ENCODE data around the gene SLC4A2. TPM values are rescaled to one million over a fixed set of nuclear protein-coding genes. Genes with fewer than 3 reads are reported as not detected.

Gene SLC4A2
- total RNA-seq, 1 donor from 2014 or later, result 182 TPM

- Histone ChIP-seq H3K9me3 (no peaks in the 10 kb centered on the region), H3K27me3 (ENCODE audit: low read depth) (peaks cover 14% of the 10 kb centered on the region), H3K4me3 (no peak overlapping the region), H3K4me1 (peaks cover 13% of the 10 kb centered on the region), H3K27ac (no peak overlapping the region), H3K36me3 (peaks cover 16% of the 10 kb centered on the region)
- ATAC-seq (no peak), DNase-seq (no peak)
- TF ChIP-seq CTCF (IDR thresholded peaks at IDR 0.05), result no peak
- intact Hi-C loops (cut with DNase I), result no loop called here
Observed at GRCh38 chr7:151048911-151049463, 10.4 kb upstream of the SLC4A2 start.

GRCh38 chr7:151051108-151051507 lies 8.3 kb upstream of the SLC4A2 start:
- intact Hi-C loops (cut with DNase I), result no loop called here
- ATAC-seq, result peak; percentile 65 to 69
- no peak overlapping the region for H3K4me3 ChIP-seq
- no peak for TF ChIP-seq CTCF (IDR thresholded peaks at IDR 0.05)
- peak; percentile 72 for DNase-seq
- peaks cover 14% of the 10 kb centered on the region for H3K27me3 ChIP-seq (ENCODE audit: low read depth)
- no peak overlapping the region for H3K27ac ChIP-seq
- peaks cover 13% of the 10 kb centered on the region for H3K4me1 ChIP-seq
- no peaks in the 10 kb centered on the region for H3K36me3 ChIP-seq
- H3K9me3 ChIP-seq, result no peaks in the 10 kb centered on the region

GRCh38 chr7:151053096-151053495 lies 6.3 kb upstream of the SLC4A2 start:
- Histone ChIP-seq H3K4me1 (peaks cover 22% of the 10 kb centered on the region), H3K27me3 (ENCODE audit: low read depth) (peaks cover 14% of the 10 kb centered on the region), H3K4me3 (no peak overlapping the region), H3K36me3 (no peaks in the 10 kb centered on the region), H3K9me3 (no peaks in the 10 kb centered on the region), H3K27ac (no peak overlapping the region)
- no peak for TF ChIP-seq CTCF (IDR thresholded peaks at IDR 0.05)
- no peak for DNase-seq
- no peak for ATAC-seq
- intact Hi-C loops (cut with DNase I), result no loop called here

GRCh38 chr7:151053751-151054150 lies 5.6 kb upstream of the SLC4A2 start:
- H3K9me3 ChIP-seq, result no peaks in the 10 kb centered on the region
- H3K27ac ChIP-seq, result no peak overlapping the region
- intact Hi-C loops (cut with DNase I), result no loop called here
- TF ChIP-seq CTCF (IDR thresholded peaks at IDR 0.05), result no peak
- H3K4me1 ChIP-seq, result peaks cover 26% of the 10 kb centered on the region
- peaks cover 14% of the 10 kb centered on the region for H3K27me3 ChIP-seq (ENCODE audit: low read depth)
- DNase-seq (no peak), ATAC-seq (no peak)
- H3K36me3 ChIP-seq, result no peaks in the 10 kb centered on the region
- H3K4me3 ChIP-seq, result no peak overlapping the region

- no peaks in the 10 kb centered on the region for H3K9me3 ChIP-seq
- DNase-seq (no peak), ATAC-seq (no peak)
- no peak overlapping the region for H3K27ac ChIP-seq
- peaks cover 5% of the 10 kb centered on the region for H3K27me3 ChIP-seq (ENCODE audit: low read depth)
- no peak overlapping the region for H3K4me3 ChIP-seq
- intact Hi-C loops (cut with DNase I), result no loop called here
- H3K36me3 ChIP-seq, result no peaks in the 10 kb centered on the region
- peaks cover 36% of the 10 kb centered on the region for H3K4me1 ChIP-seq
- TF ChIP-seq CTCF (IDR thresholded peaks at IDR 0.05), result no peak
Observed at GRCh38 chr7:151056283-151056665, 3.1 kb upstream of the SLC4A2 start.

Measured in lower lobe of right lung (tissue), 2 donors.